GM12878 (cell line): ENCODE data around the gene EFCAB7. TPM values are rescaled to one million over a fixed set of nuclear protein-coding genes. Genes with fewer than 3 reads are reported as not detected.

ENCODE experiments used
- ATAC-seq: fragments of 200-7000 bp; cut with Tn5 transposase; 3 replicates; pipeline ENCODE4 v1.9.1; 2020; ENCODE audit warnings: mild to moderate bottlenecking, moderate library complexity
- BruUV-seq: library from RNA; stranded (reverse); fragments of 400-500 nt; replicated peaks from 2 replicates; lab custom pipeline; 2021; lab: Mats Ljungman, UMichigan
- CTCF ChIA-PET: fragments of 300-600 bp; sonication (Branson Sonifier 250); formaldehyde crosslinking; extraction: SDS; loops from one replicate; lab custom pipeline; 2021; ENCODE audit warnings: inconsistent platforms; lab: Yijun Ruan, JAX
- POLR2A ChIA-PET: fragments of 350-600 bp; formaldehyde crosslinking; extraction: SDS; loops from one replicate; lab custom pipeline; 2021; ENCODE audit warnings: inconsistent platforms; lab: Charles Lee
- RAD21 ChIA-PET: fragments of 300-600 bp; sonication (Branson Sonifier 250); formaldehyde crosslinking; loops from one replicate; lab custom pipeline; 2023; ENCODE audit warnings: antibody characterized with exemption; ENCODE audit not compliant: unreplicated experiment; lab: Charles Lee
- SMC1A ChIA-PET: fragments of 300-600 bp; sonication (Branson Sonifier 250); formaldehyde crosslinking; loops from one replicate; lab custom pipeline; 2023; ENCODE audit not compliant: unreplicated experiment, uncharacterized antibody; lab: Charles Lee
- DNase-seq: peaks from one replicate; pipeline ENCODE4 v3.0.0-alpha.2; 2011; ENCODE audit warnings: low read depth, low spot score
- FAIRE-seq: peaks from 3 replicates; lab custom pipeline; 2011; peaks lifted over from hg19 to GRCh38; lab: Jason Lieb, UNC
- H2AFZ ChIP-seq: 2 replicates; pipeline ENCODE4 v1.6.0; 2011; ENCODE audit warnings: low read depth, low read length, control low read depth; ENCODE audit not compliant: control insufficient read depth
- H3K27ac ChIP-seq: 2 replicates; pipeline ENCODE4 v1.5.1; 2011; ENCODE audit warnings: control low read depth; ENCODE audit not compliant: control insufficient read depth, insufficient read depth
- H3K27me3 ChIP-seq, 2 experiments: replicated peaks in 1 of 2; 2 replicates each; pipeline versions ENCODE4 v1.6.0 to v1.6.1; 2011; ENCODE audit warnings: low read length in 1 of 2; ENCODE audit not compliant: control insufficient read depth in 2 of 2, insufficient read depth in 2 of 2
- H3K36me3 ChIP-seq, 2 experiments: 2 replicates each; pipeline ENCODE4 v1.5.1; 2011; ENCODE audit warnings: low read length in 1 of 2; ENCODE audit not compliant: control insufficient read depth in 2 of 2, insufficient read depth in 2 of 2
- H3K4me1 ChIP-seq: 2 replicates; pipeline ENCODE4 v1.6.1; 2011; ENCODE audit warnings: mild to moderate bottlenecking, low read length, moderate library complexity, mixed read lengths; ENCODE audit not compliant: control insufficient read depth, insufficient read depth
- H3K4me2 ChIP-seq: 2 replicates; pipeline ENCODE4 v1.6.0; 2011; ENCODE audit warnings: control low read depth; ENCODE audit not compliant: control insufficient read depth, insufficient read depth
- H3K4me3 ChIP-seq: fragments of 200-600 bp; sonication (generic); 2 replicates; pipeline ENCODE4 v1.5.1; 2016
- H3K79me2 ChIP-seq: 2 replicates; pipeline ENCODE4 v1.6.0; 2011; ENCODE audit warnings: low read length; ENCODE audit not compliant: control insufficient read depth, insufficient read depth
- H3K9ac ChIP-seq: 2 replicates; pipeline ENCODE4 v1.8.0; 2011; ENCODE audit warnings: low read length, control low read depth, mixed read lengths; ENCODE audit not compliant: control insufficient read depth, insufficient read depth
- H3K9me3 ChIP-seq: replicated peaks from 3 replicates; pipeline ENCODE4 v1.5.1; 2011; ENCODE audit warnings: mild to moderate bottlenecking, low read length; ENCODE audit not compliant: control insufficient read depth, insufficient read depth
- H4K20me1 ChIP-seq: 2 replicates; pipeline ENCODE4 v1.6.0; 2011; ENCODE audit not compliant: control insufficient read depth, insufficient read depth
- CEBPZ ChIP-seq: fragments of 150-350 bp; IDR thresholded peaks from 2 replicates; pipeline ENCODE4 v1.6.1; 2016; ENCODE audit warnings: low read depth, low read length
- KLF5 ChIP-seq: fragments of 450-650 bp; IDR thresholded peaks from 2 replicates; pipeline ENCODE4 v1.6.1; 2014; ENCODE audit warnings: mild to moderate bottlenecking; ENCODE audit not compliant: partially characterized antibody
- RCOR1 ChIP-seq: conservative IDR thresholded peaks from 2 replicates; pipeline ENCODE4 v1.6.1; 2012; ENCODE audit warnings: low read depth, low read length, improper control_type of control experiment
- ZNF24 ChIP-seq: fragments of 450-650 bp; IDR thresholded peaks from 2 replicates; pipeline ENCODE4 v1.6.1; 2017; ENCODE audit warnings: antibody characterized with exemption, mild to moderate bottlenecking
- WGBS: methylation state at CpG from one replicate; pipeline ENCODE4 v1.1.6; 2016; ENCODE audit warnings: low lambda C conversion rate; ENCODE audit not compliant: insufficient replicate concordance, insufficient coverage; ENCODE audit errors: missing lambda C conversion rate; 5-methylcytosine and 5-hydroxymethylcytosine counted together
- in situ Hi-C: fragments of 300-500 bp; cut with MboI; formaldehyde crosslinking; loops from 9 replicates; pipeline ENCODE4 v1.14.3; 2018; ENCODE audit warnings: mixed read lengths
- intact Hi-C: fragments of 100-400 bp; cut with micrococcal nuclease; formaldehyde crosslinking; loops from one replicate; pipeline ENCODE4 v1.14.2; 2022; ENCODE audit not compliant: unreplicated experiment
- polyA plus RNA-seq, 11 experiments: library from polyadenylated mRNA; depleted of rRNA in 4 of 11; unstranded in 6 of 11; stranded (reverse) in 5 of 11; fragments of >200 nt; fragmentation: Nextera tagmentation in 4 of 11; fragmentation: Illumina TruSeq in 1 of 11; extraction: Ambion mirVana in 4 of 11; extraction: Trizol in 1 of 11; gene quantifications; 1 replicate in 1 of 11; 2 replicates in 10 of 11; pipeline versions ENCODE4 v1.2.1 to v1.2.3, GENCODE V29; 2011 to 2016; ENCODE audit warnings: inconsistent platforms in 2 of 11, missing spikeins in 2 of 11, low read depth in 1 of 11
- total RNA-seq, 4 experiments: library from RNA; depleted of rRNA in 3 of 4; stranded (reverse); fragments of >200 nt in 3 of 4; fragmentation: Illumina TruSeq in 1 of 4; extraction: Trizol in 1 of 4; gene quantifications; 2 replicates each; pipeline versions ENCODE4 v1.2.1 to v1.2.3, GENCODE V29; 2013 to 2021

The EFCAB7 gene
- total and polyA plus RNA-seq, 10 of the 15 experiments (the other 5 are each of a cell fraction or from before 2014, with no cell fraction given), result 4.4 to 9.8 (median 5.7) TPM

GRCh38 chr1:63534406-63534805 lies 11.1 kb downstream of the EFCAB7 start (continued):
- TF ChIP-seq CEBPZ (no peak), KLF5 (no peak)

- ChIA-PET POLR2A (no interaction called here), SMC1A (interaction anchor here (1.0 to 2.2 kb wide), 7 partner anchors 9 to 695 kb away, joined by 3 to 14 read pairs (median 6); partner anchors contain the start of genes EFCAB7 and ITGB3BP)
- no TSS peak for BruUV-seq
- Histone ChIP-seq H3K79me2 (no peaks in the 10 kb centered on the region), H4K20me1 (no peaks in the 10 kb centered on the region), H3K27me3 (no peaks in the 10 kb centered on the region)
- no peak for ATAC-seq
- no peak for TF ChIP-seq ZNF24
- TF ChIP-seq RCOR1, result no peak
- TF ChIP-seq, all 136 proteins: peak for 0
- H3K27ac ChIP-seq, result no peak overlapping the region
- no peaks in the 10 kb centered on the region; a peak in 1 of 4 replicates for H3K36me3 ChIP-seq
- no peak overlapping the region for H3K4me2 ChIP-seq
- no peak overlapping the region for H3K4me3 ChIP-seq
- FAIRE-seq, result no peak
- RAD21 ChIA-PET, result interaction anchor here (0.7 to 1.9 kb wide), 6 partner anchors 9 to 573 kb away, joined by 3 to 6 read pairs (median 4); no protein-coding TSS in a partner anchor
- WGBS, result 100% methylated on average over 2 of the region's 2 CpGs
- no peak for DNase-seq
- H2AFZ ChIP-seq, result no peak overlapping the region
- in situ Hi-C loops, result no loop called here
- no peaks in the 10 kb centered on the region for H3K4me1 ChIP-seq
- intact Hi-C loops, result loop anchor here (5.0 kb wide), 1 partner anchor 220 kb away; no protein-coding TSS in a partner anchor
- no peaks in the 10 kb centered on the region for H3K9me3 ChIP-seq
- CTCF ChIA-PET, result interaction anchor here (0.7 to 7.2 kb wide), 12 partner anchors 9 to 695 kb away, joined by 3 to 48 read pairs (median 5); partner anchors contain the start of genes EFCAB7 and ITGB3BP
- H3K9ac ChIP-seq, result no peak overlapping the region
Measured at GRCh38 chr1:63537006-63537405, 13.7 kb downstream of the EFCAB7 start.
